HL-60 (cell line): ENCODE data around the gene HPCAL4.

Source experiments
- DNase-seq, 2 experiments: peaks; one replicate each; pipeline ENCODE4 v3.0.0-alpha.2; 2010 to 2020; ENCODE audit warnings: low read depth in 1 of 2, low spot score in 1 of 2
- H3K27ac ChIP-seq: fragments of 250-450 bp; sonication (Bioruptor Pico); replicated peaks from 2 replicates; pipeline ENCODE4 v1.5.1; 2020; ENCODE audit warnings: mild to moderate bottlenecking, moderate library complexity
- H3K27me3 ChIP-seq: fragments of 250-450 bp; sonication (Bioruptor Pico); 2 replicates; pipeline ENCODE4 v1.5.1; 2021; ENCODE audit warnings: mild to moderate bottlenecking, moderate library complexity; ENCODE audit not compliant: insufficient read depth, poor library complexity, severe bottlenecking
- H3K4me3 ChIP-seq: replicated peaks from 2 replicates; pipeline ENCODE4 v1.5.1; 2011; ENCODE audit warnings: mild to moderate bottlenecking, control low read depth, low read length; ENCODE audit not compliant: insufficient read depth
- GABPA ChIP-seq: IDR thresholded peaks from 2 replicates; pipeline ENCODE4 v1.6.1; 2012; ENCODE audit warnings: low read depth
- POLR2AphosphoS5 ChIP-seq: IDR thresholded peaks from 2 replicates; pipeline ENCODE4 v1.6.1; 2012; ENCODE audit warnings: low read depth
- SPI1 ChIP-seq: IDR thresholded peaks from 2 replicates; pipeline ENCODE4 v1.6.1; 2012; ENCODE audit warnings: low read depth, mild to moderate bottlenecking, borderline replicate concordance
- TF ChIP-seq, protein P1 (sequence below): IDR thresholded peaks from one replicate; pipeline ENCODE4 v1.5.1; 2011; ENCODE audit warnings: low read length, control low read depth, inconsistent platforms; ENCODE audit not compliant: insufficient read depth
- TF ChIP-seq, protein P2 (sequence below): IDR thresholded peaks from 2 replicates; pipeline ENCODE4 v1.6.1; 2012; ENCODE audit warnings: low read depth; ENCODE audit not compliant: insufficient replicate concordance

Gene HPCAL4

DNA sequence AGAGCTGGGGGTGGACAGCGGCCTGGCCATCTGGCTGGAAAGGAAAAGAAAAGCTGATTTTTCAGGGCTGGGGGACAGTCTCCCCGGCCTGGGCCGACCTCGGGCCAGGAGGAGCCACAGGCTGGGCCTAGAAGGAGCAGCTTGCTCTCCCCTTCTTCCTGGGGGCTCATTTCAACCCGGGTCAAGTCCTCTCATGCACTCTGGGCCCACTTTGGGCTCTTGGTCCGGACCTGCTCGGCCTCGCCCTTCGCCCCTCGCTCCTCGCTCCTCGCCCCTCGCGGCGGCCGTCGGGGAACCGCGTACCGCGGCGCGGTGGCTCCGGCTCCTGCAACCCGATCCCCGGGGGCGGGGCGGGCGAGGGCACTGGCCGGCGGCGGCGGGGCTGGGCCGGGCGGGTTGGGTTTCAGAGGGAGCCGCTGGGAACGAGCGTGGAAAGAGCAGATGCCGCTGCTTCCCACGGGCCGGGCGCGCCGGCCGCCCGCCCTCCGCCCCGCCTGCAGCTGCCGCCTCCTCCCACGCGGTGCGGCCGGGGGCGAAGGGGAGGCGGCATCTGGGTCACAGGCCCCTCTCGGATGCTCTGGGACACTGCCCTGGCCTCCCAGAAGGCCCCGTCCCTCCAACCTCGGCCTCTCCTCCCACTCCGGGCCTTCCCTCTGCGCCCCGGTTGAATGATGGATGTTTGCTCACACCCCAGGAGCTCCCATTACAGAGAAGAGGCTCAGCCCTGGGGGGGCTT is 58.4 kb downstream of the HPCAL4 start:
- no peak for DNase-seq
- no peak overlapping the region for H3K4me3 ChIP-seq
- no peak overlapping the region for H3K27ac ChIP-seq
- TF ChIP-seq GABPA (no peak), SPI1 (no peak), POLR2AphosphoS5 (no peak)
- TF ChIP-seq, protein P1, sequence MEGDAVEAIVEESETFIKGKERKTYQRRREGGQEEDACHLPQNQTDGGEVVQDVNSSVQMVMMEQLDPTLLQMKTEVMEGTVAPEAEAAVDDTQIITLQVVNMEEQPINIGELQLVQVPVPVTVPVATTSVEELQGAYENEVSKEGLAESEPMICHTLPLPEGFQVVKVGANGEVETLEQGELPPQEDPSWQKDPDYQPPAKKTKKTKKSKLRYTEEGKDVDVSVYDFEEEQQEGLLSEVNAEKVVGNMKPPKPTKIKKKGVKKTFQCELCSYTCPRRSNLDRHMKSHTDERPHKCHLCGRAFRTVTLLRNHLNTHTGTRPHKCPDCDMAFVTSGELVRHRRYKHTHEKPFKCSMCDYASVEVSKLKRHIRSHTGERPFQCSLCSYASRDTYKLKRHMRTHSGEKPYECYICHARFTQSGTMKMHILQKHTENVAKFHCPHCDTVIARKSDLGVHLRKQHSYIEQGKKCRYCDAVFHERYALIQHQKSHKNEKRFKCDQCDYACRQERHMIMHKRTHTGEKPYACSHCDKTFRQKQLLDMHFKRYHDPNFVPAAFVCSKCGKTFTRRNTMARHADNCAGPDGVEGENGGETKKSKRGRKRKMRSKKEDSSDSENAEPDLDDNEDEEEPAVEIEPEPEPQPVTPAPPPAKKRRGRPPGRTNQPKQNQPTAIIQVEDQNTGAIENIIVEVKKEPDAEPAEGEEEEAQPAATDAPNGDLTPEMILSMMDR = no peak
- TF ChIP-seq, protein P2, sequence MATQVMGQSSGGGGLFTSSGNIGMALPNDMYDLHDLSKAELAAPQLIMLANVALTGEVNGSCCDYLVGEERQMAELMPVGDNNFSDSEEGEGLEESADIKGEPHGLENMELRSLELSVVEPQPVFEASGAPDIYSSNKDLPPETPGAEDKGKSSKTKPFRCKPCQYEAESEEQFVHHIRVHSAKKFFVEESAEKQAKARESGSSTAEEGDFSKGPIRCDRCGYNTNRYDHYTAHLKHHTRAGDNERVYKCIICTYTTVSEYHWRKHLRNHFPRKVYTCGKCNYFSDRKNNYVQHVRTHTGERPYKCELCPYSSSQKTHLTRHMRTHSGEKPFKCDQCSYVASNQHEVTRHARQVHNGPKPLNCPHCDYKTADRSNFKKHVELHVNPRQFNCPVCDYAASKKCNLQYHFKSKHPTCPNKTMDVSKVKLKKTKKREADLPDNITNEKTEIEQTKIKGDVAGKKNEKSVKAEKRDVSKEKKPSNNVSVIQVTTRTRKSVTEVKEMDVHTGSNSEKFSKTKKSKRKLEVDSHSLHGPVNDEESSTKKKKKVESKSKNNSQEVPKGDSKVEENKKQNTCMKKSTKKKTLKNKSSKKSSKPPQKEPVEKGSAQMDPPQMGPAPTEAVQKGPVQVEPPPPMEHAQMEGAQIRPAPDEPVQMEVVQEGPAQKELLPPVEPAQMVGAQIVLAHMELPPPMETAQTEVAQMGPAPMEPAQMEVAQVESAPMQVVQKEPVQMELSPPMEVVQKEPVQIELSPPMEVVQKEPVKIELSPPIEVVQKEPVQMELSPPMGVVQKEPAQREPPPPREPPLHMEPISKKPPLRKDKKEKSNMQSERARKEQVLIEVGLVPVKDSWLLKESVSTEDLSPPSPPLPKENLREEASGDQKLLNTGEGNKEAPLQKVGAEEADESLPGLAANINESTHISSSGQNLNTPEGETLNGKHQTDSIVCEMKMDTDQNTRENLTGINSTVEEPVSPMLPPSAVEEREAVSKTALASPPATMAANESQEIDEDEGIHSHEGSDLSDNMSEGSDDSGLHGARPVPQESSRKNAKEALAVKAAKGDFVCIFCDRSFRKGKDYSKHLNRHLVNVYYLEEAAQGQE = no peak
- H3K27me3 ChIP-seq = peaks cover 12% of the 10 kb centered on the region

DNA sequence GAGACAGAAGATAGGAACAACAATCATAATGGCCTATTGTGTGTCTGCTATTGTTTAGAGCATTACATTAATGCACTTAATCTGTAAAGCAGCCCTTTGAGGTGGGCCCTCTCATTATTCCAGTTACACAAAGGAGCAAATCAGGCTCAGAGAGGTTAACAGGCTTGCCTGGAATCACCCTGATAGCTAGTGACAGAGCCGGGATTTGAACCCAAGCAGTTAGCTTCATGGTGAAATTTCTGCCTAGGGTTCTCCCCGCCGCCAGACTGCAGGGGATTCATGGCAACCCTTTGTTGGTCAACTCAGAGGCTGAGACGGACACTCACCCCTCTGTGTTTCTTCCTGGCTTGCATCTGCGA is 58.9 kb downstream of the HPCAL4 start:
- TF ChIP-seq, protein P2 = no peak
- TF ChIP-seq GABPA (no peak), SPI1 (no peak), POLR2AphosphoS5 (no peak)
- TF ChIP-seq, protein P1 = no peak
- Histone ChIP-seq H3K27me3 (peaks cover 8% of the 10 kb centered on the region), H3K4me3 (no peak overlapping the region), H3K27ac (no peak overlapping the region)
- DNase-seq = no peak

DNA sequence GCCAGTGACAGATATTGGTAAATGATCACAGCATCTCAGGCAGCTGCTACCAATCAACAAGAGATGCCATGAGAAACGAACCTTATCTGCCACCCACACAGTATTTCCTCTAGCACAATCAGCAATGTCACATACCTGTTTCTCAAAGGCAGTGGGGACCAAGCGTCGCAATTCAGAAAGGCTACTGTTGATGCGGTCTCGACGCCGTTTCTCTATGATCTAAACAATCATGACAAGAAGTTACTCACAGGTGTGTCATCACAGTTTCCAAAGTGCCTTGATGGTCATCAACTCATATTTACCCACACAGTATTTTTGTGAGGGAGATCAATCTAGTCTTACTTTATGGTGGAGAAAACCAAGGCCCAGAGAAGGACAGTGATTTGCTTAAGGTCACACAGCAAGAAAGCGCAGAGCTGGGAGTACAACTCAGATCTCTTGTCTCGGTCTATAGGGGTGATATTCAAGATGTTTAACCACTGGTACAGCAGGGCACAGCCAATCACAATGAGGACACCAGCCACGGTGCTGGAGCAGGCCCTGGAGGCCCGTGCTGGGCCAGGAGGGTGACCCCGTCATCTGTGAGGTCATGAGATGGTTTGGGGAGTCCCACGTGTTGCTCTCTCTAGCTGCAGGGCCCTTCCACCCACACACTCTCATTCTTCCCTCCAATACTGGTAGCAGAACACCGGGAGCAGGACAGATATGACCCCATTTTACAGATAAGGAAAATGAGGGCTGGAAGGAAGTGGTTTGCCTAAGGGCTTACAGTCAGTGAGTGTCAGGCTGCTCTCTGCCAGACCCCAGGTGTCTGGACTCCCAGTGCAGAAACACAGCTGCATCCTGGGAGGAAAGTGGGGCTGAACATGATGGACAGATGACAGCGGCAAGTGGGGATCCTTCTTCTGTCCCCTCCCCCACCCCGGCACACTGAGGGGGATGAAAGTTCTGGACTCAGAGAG is 59.6 kb downstream of the HPCAL4 start:
- Histone ChIP-seq H3K27me3 (peaks cover 5% of the 10 kb centered on the region), H3K27ac (no peak overlapping the region), H3K4me3 (no peak overlapping the region)
- no peak for DNase-seq
- TF ChIP-seq SPI1 (no peak), POLR2AphosphoS5 (no peak), GABPA (no peak)
- TF ChIP-seq, protein P1 = no peak
- TF ChIP-seq, protein P2 = no peak
